ENCODE measurements around the gene NSD2.

NSD2 gene

DNA sequence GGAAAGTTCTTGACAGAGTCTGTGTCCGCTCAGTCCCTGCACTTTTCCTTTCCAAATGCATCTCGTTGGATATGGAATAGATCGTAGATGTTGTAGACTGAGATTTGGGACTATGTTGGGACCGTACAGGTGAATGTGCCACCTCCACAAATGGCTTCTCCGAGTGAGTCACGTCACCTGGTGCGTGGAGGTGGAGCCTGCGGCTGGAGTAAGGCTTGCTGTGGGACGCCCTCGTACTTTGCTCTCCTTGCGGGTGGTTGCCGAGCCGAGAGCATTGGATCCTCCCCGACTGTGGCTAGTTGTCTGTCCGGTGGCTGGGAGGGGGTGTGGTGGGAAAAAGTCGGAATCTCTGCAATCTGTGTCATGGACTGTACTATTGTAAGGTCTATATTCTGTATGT, 77.0 kb downstream of the NSD2 start:
- no peak for TF ChIP-seq FOXP2 (optimal IDR thresholded peaks at IDR 0.05; ENCODE audit: borderline replicate concordance, extremely low read depth, extremely low read length, insufficient read depth)
- TF ChIP-seq SIN3A (IDR thresholded peaks at IDR 0.05; ENCODE audit: borderline replicate concordance, insufficient read depth, low read length): no peak
- TF ChIP-seq TAF1 (IDR thresholded peaks at IDR 0.05; ENCODE audit: borderline replicate concordance, insufficient read depth, low read length): no peak
- no peak for TF ChIP-seq POLR2AphosphoS5 (IDR thresholded peaks at IDR 0.05; ENCODE audit: low read depth, low read length)
- TF ChIP-seq, protein P1, sequence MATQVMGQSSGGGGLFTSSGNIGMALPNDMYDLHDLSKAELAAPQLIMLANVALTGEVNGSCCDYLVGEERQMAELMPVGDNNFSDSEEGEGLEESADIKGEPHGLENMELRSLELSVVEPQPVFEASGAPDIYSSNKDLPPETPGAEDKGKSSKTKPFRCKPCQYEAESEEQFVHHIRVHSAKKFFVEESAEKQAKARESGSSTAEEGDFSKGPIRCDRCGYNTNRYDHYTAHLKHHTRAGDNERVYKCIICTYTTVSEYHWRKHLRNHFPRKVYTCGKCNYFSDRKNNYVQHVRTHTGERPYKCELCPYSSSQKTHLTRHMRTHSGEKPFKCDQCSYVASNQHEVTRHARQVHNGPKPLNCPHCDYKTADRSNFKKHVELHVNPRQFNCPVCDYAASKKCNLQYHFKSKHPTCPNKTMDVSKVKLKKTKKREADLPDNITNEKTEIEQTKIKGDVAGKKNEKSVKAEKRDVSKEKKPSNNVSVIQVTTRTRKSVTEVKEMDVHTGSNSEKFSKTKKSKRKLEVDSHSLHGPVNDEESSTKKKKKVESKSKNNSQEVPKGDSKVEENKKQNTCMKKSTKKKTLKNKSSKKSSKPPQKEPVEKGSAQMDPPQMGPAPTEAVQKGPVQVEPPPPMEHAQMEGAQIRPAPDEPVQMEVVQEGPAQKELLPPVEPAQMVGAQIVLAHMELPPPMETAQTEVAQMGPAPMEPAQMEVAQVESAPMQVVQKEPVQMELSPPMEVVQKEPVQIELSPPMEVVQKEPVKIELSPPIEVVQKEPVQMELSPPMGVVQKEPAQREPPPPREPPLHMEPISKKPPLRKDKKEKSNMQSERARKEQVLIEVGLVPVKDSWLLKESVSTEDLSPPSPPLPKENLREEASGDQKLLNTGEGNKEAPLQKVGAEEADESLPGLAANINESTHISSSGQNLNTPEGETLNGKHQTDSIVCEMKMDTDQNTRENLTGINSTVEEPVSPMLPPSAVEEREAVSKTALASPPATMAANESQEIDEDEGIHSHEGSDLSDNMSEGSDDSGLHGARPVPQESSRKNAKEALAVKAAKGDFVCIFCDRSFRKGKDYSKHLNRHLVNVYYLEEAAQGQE (IDR thresholded peaks at IDR 0.05; ENCODE audit: insufficient read depth in 1 of 2, low read depth in 2 of 2, low read length in 2 of 2): no peak

DNA sequence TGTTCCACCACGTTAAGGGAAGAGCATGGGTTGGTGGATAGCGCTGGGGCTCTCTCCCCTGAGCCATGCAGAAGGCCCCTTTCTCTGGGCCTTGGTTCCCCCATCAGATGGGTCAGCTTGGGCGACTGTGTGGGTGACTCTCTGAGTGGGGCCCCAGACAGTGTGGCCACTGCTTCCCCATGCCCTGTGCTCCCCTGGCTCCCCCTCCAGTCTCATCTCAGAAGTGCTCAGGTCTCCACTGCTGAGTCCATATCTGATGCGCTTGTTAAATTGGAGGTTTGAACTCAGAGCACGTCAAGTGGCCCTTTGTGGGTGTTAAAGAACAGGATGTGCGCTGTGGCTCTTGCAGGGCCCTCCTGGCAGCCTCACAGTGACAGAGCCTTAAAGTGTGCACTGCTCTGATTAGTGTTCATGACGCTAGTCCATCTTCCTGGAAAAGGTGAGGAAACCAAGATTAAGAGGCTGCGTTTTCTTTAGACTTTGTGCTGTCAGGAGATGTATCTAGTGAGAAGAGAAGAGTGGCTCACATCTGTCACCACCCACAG, 77.8 kb downstream of the NSD2 start:
- TF ChIP-seq SIN3A (IDR thresholded peaks at IDR 0.05; ENCODE audit: borderline replicate concordance, insufficient read depth, low read length) (no peak), TAF1 (IDR thresholded peaks at IDR 0.05; ENCODE audit: borderline replicate concordance, insufficient read depth, low read length) (no peak), FOXP2 (optimal IDR thresholded peaks at IDR 0.05; ENCODE audit: borderline replicate concordance, extremely low read depth, extremely low read length, insufficient read depth) (no peak), POLR2AphosphoS5 (IDR thresholded peaks at IDR 0.05; ENCODE audit: low read depth, low read length) (no peak)
- TF ChIP-seq, protein P1 (IDR thresholded peaks at IDR 0.05; ENCODE audit: insufficient read depth in 1 of 2, low read depth in 2 of 2, low read length in 2 of 2): no peak

DNA sequence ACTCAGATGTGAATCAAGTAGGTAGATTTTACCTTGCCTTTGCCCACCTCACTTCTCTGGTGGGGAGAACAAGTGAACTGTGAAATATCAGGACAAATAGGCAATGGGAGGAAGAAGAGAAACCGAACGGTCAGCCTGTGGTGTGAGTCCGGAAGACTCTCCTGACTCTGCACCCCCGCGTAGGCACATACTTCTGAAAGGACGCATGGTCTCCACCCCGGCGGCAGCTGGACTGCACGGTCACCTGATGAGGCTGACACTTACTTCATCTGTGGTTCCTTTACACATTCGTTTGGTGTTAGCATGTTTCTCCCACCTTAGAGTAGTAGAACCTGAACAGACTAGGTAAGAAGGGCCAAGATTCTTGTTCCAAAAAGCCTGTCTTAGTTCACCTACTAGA, 79.2 kb downstream of the NSD2 start:
- TF ChIP-seq TAF1 (IDR thresholded peaks at IDR 0.05; ENCODE audit: borderline replicate concordance, insufficient read depth, low read length) (no peak), FOXP2 (optimal IDR thresholded peaks at IDR 0.05; ENCODE audit: borderline replicate concordance, extremely low read depth, extremely low read length, insufficient read depth) (no peak), SIN3A (IDR thresholded peaks at IDR 0.05; ENCODE audit: borderline replicate concordance, insufficient read depth, low read length) (no peak), POLR2AphosphoS5 (IDR thresholded peaks at IDR 0.05; ENCODE audit: low read depth, low read length) (no peak)
- TF ChIP-seq, protein P1 (IDR thresholded peaks at IDR 0.05; ENCODE audit: insufficient read depth in 1 of 2, low read depth in 2 of 2, low read length in 2 of 2): no peak

DNA sequence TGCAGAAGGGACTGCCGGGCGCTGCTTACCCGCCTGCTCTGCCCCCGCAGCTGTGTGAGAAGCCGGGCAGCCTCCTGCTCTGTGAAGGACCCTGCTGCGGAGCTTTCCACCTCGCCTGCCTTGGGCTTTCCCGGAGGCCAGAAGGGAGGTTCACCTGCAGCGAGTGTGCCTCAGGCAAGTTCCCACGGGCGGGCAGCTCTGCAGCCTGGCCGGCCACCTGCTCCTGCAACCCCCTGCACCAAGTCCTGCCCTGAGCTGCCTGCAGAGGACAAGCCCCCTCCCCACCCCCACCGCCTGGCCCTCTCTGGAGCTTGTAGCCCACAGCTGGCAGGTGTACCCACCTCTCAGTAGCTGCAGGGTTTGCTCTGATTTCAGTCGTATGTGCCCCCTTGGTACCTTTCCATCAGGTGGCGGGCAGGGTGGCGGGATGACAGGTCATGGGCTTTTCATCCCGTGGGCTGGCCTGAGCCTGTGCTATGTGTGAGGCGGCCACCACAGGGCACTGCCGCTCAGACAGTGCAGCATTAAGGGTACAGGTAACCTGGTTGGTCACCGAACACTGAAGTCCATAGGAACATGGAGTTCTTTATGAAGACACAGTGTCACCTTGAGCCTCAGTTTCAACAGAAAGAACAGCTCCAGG, 81.0 kb downstream of the NSD2 start:
- TF ChIP-seq SIN3A (IDR thresholded peaks at IDR 0.05; ENCODE audit: borderline replicate concordance, insufficient read depth, low read length) (no peak), TAF1 (IDR thresholded peaks at IDR 0.05; ENCODE audit: borderline replicate concordance, insufficient read depth, low read length) (no peak), FOXP2 (optimal IDR thresholded peaks at IDR 0.05; ENCODE audit: borderline replicate concordance, extremely low read depth, extremely low read length, insufficient read depth) (no peak)

DNA sequence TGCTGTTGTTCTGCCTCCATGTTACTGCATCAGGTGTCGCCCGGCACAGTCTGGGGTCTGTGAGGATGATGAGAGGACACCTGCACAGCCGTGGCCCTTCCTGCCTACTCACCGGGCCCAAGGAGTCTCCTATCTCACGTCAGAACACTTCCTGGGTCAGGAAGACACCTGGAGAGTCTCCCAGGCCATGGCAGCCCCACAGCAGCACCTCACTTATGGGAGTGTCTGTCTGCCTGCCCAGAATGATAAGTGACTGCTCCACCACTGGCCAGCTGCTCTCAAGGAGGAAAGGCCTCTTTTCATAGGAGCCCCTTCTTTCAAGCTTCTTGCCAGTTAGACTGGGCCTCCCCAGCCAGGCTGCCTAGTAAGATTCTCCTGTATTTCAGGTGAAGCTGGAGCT, 81.5 kb downstream of the NSD2 start:
- no peak for TF ChIP-seq POLR2AphosphoS5 (IDR thresholded peaks at IDR 0.05; ENCODE audit: low read depth, low read length)
- no peak for TF ChIP-seq TAF1 (IDR thresholded peaks at IDR 0.05; ENCODE audit: borderline replicate concordance, insufficient read depth, low read length)
- TF ChIP-seq, protein P1 (IDR thresholded peaks at IDR 0.05; ENCODE audit: insufficient read depth in 1 of 2, low read depth in 2 of 2, low read length in 2 of 2): no peak
- TF ChIP-seq SIN3A (IDR thresholded peaks at IDR 0.05; ENCODE audit: borderline replicate concordance, insufficient read depth, low read length): no peak
- TF ChIP-seq FOXP2 (optimal IDR thresholded peaks at IDR 0.05; ENCODE audit: borderline replicate concordance, extremely low read depth, extremely low read length, insufficient read depth): no peak

Measured in PFSK-1 (cell line).